DOHH2 (cell line): ENCODE results near the gene GRK2.

Source experiments
- H3F3A ChIP-seq: fragments of 200-600 bp; sonication (generic), shearing (Covaris generic); 2 replicates; pipeline ENCODE4 v1.6.0; 2016; ENCODE audit warnings: antibody characterized with exemption, mild to moderate bottlenecking; ENCODE audit not compliant: control insufficient read depth, insufficient read depth
- H3K27ac ChIP-seq: fragments of 200-600 bp; sonication (generic); 2 replicates; pipeline ENCODE4 v1.5.1; 2014; ENCODE audit warnings: low read depth, mild to moderate bottlenecking, low read length, moderate library complexity
- H3K27me3 ChIP-seq: fragments of 200-600 bp; sonication (generic); 2 replicates; pipeline ENCODE4 v1.6.1; 2014; ENCODE audit warnings: mild to moderate bottlenecking, low read length, mixed read lengths; ENCODE audit not compliant: control insufficient read depth
- H3K36me3 ChIP-seq: fragments of 200-600 bp; sonication (generic); 2 replicates; pipeline ENCODE4 v1.6.1; 2014; ENCODE audit warnings: mild to moderate bottlenecking, low read length, moderate library complexity, mixed read lengths; ENCODE audit not compliant: control insufficient read depth
- H3K4me1 ChIP-seq: fragments of 200-600 bp; sonication (generic); 2 replicates; pipeline ENCODE4 v1.6.1; 2014; ENCODE audit warnings: mild to moderate bottlenecking, low read length, mixed read lengths; ENCODE audit not compliant: control insufficient read depth
- H3K4me2 ChIP-seq: fragments of 200-600 bp; sonication (generic); 2 replicates; pipeline ENCODE4 v1.6.0; 2014; ENCODE audit warnings: mild to moderate bottlenecking, low read length, moderate library complexity
- H3K4me3 ChIP-seq: fragments of 200-600 bp; sonication (generic); 2 replicates; pipeline ENCODE4 v1.5.1; 2014; ENCODE audit warnings: mild to moderate bottlenecking, low read length, mixed read lengths
- H3K79me2 ChIP-seq: fragments of 200-600 bp; sonication (generic); 2 replicates; pipeline ENCODE4 v1.6.1; 2014; ENCODE audit warnings: mild to moderate bottlenecking, low read length, mixed read lengths; ENCODE audit not compliant: control insufficient read depth
- H3K9me2 ChIP-seq: fragments of 200-600 bp; sonication (generic); replicated peaks from 2 replicates; pipeline ENCODE4 v1.6.1; 2014; ENCODE audit warnings: mild to moderate bottlenecking, low read length, mixed read lengths; ENCODE audit not compliant: control insufficient read depth
- H3K9me3 ChIP-seq: fragments of 200-600 bp; sonication (generic); 2 replicates; pipeline ENCODE4 v1.6.1; 2014; ENCODE audit warnings: antibody characterized with exemption, low read length, mixed read lengths; ENCODE audit not compliant: control insufficient read depth, insufficient read depth
- H4K20me1 ChIP-seq: fragments of 200-600 bp; sonication (generic); 2 replicates; pipeline ENCODE4 v1.6.0; 2014; ENCODE audit warnings: low read depth, mild to moderate bottlenecking, antibody characterized with exemption, low read length, moderate library complexity; ENCODE audit not compliant: control insufficient read depth, insufficient read depth
- CTCF ChIP-seq: fragments of 200-600 bp; sonication (generic); IDR thresholded peaks from one replicate; pipeline ENCODE4 v1.5.1; 2014; ENCODE audit warnings: antibody characterized with exemption, mild to moderate bottlenecking, low read depth, low read length; ENCODE audit not compliant: poor library complexity, severe bottlenecking
- EZH2phosphoT487 ChIP-seq: fragments of 200-600 bp; sonication (generic); IDR thresholded peaks from 2 replicates; pipeline ENCODE4 v1.6.1; 2017; ENCODE audit warnings: borderline replicate concordance, mild to moderate bottlenecking, antibody characterized with exemption, low read length, moderate library complexity, mixed read lengths

The GRK2 gene

GRCh38 chr11:67238894-67239782 is 27.1 kb upstream of the GRK2 start:
- H3K36me3 ChIP-seq: peaks cover 46% of the 10 kb centered on the region
- H3K27me3 ChIP-seq: no peaks in the 10 kb centered on the region
- H4K20me1 ChIP-seq: peaks cover 13% of the 10 kb centered on the region
- peak overlapping the region; percentile 36; the same call in 1 of the 2 replicates for H3K27ac ChIP-seq
- H3K79me2 ChIP-seq: peaks cover 48% of the 10 kb centered on the region
- peaks cover 34% of the 10 kb centered on the region for H3K4me1 ChIP-seq
- no peak for TF ChIP-seq EZH2phosphoT487
- no peak for TF ChIP-seq CTCF
- H3K4me3 ChIP-seq: peak overlapping the region; percentile 97
- peaks cover 25% of the 10 kb centered on the region for H3F3A ChIP-seq
- H3K9me3 ChIP-seq: no peaks in the 10 kb centered on the region
- H3K9me2 ChIP-seq: no peaks in the 10 kb centered on the region
- H3K4me2 ChIP-seq: peak overlapping the region; percentile 71

GRCh38 chr11:67239783-67240575 is 26.3 kb upstream of the GRK2 start:
- H3F3A ChIP-seq: peaks cover 25% of the 10 kb centered on the region
- H3K4me3 ChIP-seq: peak overlapping the region; percentile 97
- peaks cover 34% of the 10 kb centered on the region for H3K4me1 ChIP-seq
- H4K20me1 ChIP-seq: peaks cover 13% of the 10 kb centered on the region
- peak overlapping the region; percentile 79 for H3K27ac ChIP-seq
- TF ChIP-seq CTCF: no peak
- no peak for TF ChIP-seq EZH2phosphoT487
- H3K79me2 ChIP-seq: peaks cover 51% of the 10 kb centered on the region
- H3K36me3 ChIP-seq: peaks cover 50% of the 10 kb centered on the region
- H3K4me2 ChIP-seq: peak overlapping the region; percentile 77
- no peaks in the 10 kb centered on the region for H3K9me3 ChIP-seq
- no peaks in the 10 kb centered on the region for H3K9me2 ChIP-seq
- no peaks in the 10 kb centered on the region for H3K27me3 ChIP-seq

DNA sequence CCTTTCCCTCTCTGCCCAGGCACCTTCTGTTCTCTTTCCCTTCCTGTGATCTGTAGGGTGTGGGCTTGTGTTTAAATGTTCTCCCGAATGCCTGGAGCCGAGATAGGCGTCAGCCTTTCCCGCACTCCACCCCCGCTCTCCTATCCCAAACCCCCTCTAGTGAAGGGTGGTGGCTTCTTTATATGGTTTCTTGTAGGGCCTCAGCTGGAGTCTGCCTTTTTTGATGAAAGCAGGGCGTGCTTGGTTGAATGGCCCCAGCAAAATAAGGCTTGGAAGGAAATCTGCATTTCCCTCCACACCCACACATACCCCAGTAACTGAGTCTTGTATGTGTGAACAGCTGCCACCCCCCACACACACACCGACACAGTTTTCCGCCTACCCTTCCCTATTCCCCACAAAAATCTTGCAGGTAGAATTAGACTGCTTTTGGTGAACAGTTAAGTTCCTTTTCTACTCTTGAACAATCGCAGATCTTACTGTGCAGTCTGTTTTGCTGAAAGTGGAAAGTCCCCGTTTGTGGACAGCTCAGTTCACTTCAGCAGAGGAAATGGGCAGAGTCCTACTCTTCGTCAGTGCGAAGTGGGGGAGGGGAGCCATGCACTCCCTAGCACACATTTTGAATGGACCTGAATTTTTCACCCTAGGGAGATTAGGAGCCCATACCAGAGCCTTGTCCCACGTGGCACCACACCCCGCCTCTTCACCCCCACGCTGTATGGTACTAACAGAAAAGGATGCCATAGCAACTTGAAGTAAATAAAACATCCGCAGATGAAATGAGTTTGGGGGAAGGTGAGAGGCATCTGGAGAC is 25.5 kb upstream of the GRK2 start:
- H3K4me2 ChIP-seq: peak overlapping the region; percentile 77
- H3K36me3 ChIP-seq: peaks cover 58% of the 10 kb centered on the region
- H3K4me3 ChIP-seq: peak overlapping the region; percentile 97
- H4K20me1 ChIP-seq: peaks cover 13% of the 10 kb centered on the region
- no peaks in the 10 kb centered on the region for H3K27me3 ChIP-seq
- H3K9me3 ChIP-seq: no peaks in the 10 kb centered on the region
- H3K4me1 ChIP-seq: peaks cover 34% of the 10 kb centered on the region
- H3F3A ChIP-seq: peaks cover 25% of the 10 kb centered on the region
- H3K79me2 ChIP-seq: peaks cover 51% of the 10 kb centered on the region
- H3K9me2 ChIP-seq: no peaks in the 10 kb centered on the region
- peak overlapping the region; percentile 79 for H3K27ac ChIP-seq
- TF ChIP-seq CTCF: no peak
- no peak for TF ChIP-seq EZH2phosphoT487
